GM10248 (cell line): ENCODE results near the gene ASB18.

Experiments used
- CTCF ChIA-PET: fragments of 300-600 bp; sonication (Branson Sonifier 250); formaldehyde crosslinking; extraction: SDS; loops from one replicate; lab custom pipeline; 2021; ENCODE audit warnings: antibody characterized with exemption; lab: Yijun Ruan, JAX
- POLR2A ChIA-PET: fragments of 350-650 bp; sonication (Branson Sonifier 250); formaldehyde crosslinking; extraction: SDS; loops from one replicate; lab custom pipeline; 2020; ENCODE audit warnings: antibody characterized with exemption; lab: Yijun Ruan, JAX
- DNase-seq: peaks from one replicate; pipeline ENCODE4 v3.0.0; 2012; ENCODE audit errors: extremely low spot score
- TF ChIP-seq, protein P1 (sequence below): IDR thresholded peaks from 2 replicates; pipeline ENCODE4 v1.5.1; 2012; ENCODE audit warnings: mild to moderate bottlenecking, low read depth; ENCODE audit errors: extremely low read depth, missing control alignments, control extremely low read depth

ASB18 gene

DNA sequence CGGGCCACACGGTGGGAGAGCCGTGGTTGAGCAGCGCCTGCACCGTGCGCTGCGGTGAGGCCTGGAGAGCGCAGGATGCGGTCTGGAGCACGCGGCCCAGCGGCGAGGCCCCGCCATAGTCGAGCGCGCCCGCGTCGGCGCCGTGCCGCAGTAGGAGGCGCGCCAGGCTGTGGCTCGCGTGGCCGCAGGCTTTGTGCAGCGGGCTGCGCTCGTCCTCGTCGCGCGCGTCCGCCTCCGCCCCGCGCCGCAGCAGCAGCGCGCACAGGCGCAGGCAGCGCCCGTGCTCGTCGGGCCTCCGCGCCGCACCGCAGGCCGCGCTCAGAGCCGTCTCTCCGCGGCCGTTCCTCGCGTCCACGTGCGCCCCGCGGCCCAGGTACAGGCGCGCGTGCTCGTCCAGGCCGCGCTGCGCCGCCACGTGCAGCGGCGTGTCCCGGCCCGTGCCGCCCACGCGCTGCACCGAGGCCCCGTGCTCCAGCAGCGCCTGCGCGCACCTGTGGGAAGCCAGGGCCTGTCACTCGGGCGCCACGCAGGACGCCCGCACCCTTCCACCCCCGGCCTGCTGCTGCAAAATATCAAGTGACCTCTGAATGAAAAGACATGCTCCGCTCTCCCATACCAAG is 49.7 kb downstream of the ASB18 start:
- TF ChIP-seq, protein P1, sequence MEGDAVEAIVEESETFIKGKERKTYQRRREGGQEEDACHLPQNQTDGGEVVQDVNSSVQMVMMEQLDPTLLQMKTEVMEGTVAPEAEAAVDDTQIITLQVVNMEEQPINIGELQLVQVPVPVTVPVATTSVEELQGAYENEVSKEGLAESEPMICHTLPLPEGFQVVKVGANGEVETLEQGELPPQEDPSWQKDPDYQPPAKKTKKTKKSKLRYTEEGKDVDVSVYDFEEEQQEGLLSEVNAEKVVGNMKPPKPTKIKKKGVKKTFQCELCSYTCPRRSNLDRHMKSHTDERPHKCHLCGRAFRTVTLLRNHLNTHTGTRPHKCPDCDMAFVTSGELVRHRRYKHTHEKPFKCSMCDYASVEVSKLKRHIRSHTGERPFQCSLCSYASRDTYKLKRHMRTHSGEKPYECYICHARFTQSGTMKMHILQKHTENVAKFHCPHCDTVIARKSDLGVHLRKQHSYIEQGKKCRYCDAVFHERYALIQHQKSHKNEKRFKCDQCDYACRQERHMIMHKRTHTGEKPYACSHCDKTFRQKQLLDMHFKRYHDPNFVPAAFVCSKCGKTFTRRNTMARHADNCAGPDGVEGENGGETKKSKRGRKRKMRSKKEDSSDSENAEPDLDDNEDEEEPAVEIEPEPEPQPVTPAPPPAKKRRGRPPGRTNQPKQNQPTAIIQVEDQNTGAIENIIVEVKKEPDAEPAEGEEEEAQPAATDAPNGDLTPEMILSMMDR: no peak
- CTCF ChIA-PET: no interaction called here
- no peak for DNase-seq
- POLR2A ChIA-PET: no interaction called here

DNA sequence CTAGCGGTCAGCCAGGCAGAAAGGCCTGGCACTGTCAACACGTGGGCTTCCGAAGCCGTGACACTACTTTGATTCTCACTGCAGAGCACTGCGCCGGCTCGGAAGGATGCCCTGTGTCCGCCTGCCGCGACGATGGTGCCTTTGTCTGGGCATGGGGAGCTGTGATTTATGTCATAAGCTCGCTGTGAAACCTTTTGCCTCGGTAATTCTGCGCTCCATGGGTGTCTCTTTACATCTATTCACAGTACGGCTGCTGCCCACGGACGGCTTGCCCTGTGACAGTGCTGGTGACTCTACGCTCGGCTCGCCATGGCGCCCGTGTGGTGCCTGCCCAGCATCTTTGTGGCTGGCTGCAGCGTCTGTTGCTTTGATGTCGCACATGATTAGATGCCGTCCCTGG is 52.9 kb downstream of the ASB18 start:
- TF ChIP-seq, protein P1: no peak
- ChIA-PET CTCF (no interaction called here), POLR2A (no interaction called here)
- DNase-seq: no peak

DNA sequence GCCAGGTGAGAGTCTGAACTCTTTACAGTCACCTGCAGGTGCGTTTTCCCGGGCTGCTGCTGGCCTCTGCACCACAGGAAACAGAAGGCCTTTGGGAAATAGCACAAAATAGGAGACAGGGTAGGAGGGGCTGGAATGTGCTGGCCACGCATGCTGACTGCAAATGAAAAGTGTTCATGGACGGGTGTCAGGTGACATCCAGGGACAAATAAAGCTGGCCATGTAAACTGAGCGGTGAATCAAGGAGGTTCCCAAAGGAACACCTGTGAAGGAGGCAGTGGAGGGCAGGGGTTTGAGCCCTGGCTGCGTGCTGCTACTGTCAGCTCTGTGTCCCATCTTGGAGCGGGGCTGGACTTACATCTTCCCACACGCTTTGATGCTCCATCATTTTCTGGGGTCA is 53.7 kb downstream of the ASB18 start:
- TF ChIP-seq, protein P1: no peak
- CTCF ChIA-PET: no interaction called here
- POLR2A ChIA-PET: no interaction called here
- no peak for DNase-seq

DNA sequence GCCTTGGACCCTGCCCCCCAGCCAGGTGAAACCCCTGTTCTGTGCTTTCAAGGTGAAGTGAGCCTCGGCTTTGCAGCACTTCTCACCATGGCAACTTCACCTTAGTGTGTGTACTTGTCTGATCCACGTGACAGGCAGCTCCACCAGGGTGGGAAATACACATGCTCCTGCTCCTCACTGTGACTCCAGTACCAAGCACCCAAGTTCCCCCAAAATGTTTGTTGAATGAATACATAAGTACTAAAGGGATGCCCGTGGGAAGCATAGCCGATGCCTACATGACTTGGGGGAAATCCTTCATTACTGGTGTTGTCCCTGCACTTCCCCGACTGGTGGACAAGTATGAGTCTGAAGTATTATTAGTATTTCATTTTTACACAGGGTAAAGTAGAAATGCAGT is 54.2 kb downstream of the ASB18 start:
- ChIA-PET POLR2A (no interaction called here), CTCF (no interaction called here)
- no peak for DNase-seq
- TF ChIP-seq, protein P1: no peak

DNA sequence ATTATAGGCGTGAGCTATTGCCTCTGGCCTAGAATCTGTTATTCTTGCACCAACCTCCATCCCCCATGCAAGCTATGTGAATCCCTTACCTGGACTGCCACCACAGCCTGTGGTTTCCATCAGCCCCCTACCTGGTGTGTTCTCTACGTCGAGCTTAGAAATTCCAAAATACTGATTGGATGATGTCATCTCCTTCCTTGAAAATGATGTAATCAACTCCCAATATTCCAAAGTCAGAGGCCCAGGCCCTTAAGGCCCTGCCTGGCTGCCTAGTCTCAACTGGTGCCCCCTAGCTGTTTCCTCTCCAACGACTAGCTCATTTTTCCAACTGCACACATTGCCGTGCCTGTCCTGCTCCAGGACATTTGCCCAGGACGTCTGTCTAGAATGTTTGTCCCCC is 54.7 kb downstream of the ASB18 start:
- ChIA-PET POLR2A (no interaction called here), CTCF (no interaction called here)
- DNase-seq: no peak
- TF ChIP-seq, protein P1: no peak

DNA sequence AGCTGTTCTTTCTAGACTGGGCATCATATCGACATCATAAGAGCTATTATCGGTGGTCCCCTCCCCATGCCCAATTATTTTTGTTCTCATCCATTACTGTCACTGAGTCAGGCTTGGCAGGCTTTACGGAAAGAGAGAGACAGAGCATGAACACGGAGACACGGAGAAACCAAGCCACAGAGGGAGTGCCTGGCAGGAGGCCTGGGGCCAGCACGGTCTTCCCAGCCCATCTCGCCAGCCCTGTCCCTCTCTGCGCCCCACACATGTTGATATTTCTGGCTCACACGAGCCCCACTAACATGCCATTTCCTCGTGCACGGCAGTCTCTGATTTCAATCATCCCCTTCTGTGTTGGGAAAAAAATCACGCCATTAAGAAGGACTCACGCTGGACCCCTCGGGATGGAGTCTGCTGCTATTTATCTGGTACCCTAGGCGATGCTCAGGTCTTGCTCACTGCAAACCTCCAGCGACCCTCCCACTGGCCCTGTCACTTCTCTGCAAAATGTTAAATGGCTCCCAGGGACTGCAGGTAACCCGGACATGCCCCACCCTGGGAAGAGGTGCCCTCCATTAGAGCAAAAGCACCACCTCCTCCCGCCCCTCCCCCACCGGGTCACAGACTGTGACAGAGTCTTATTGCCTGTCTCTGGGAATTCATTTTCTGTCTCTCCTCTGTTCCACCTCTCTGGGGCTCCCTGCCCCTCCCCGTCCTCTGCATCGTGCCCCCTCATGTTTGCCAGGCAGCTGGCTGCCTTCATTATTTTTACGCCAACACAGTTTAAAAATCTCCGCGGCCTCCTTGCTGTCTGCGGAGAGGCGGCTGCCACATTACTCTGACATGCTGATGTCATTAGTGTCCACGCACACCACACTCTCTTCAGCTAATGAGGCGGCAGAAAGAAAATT is 55.9 kb downstream of the ASB18 start:
- TF ChIP-seq, protein P1: no peak
- CTCF ChIA-PET: interaction anchor here (0.8 kb wide), 1 partner anchor 13 kb away, joined by 5 read pairs; no protein-coding TSS in a partner anchor
- DNase-seq: no peak
- POLR2A ChIA-PET: no interaction called here
